HEK293 (cell line): ENCODE data around the gene ADSS1.

Experiments used
- CTCF ChIP-seq: fragments of 450-650 bp; formaldehyde crosslinking; IDR thresholded peaks from 2 replicates; pipeline ENCODE4 v1.5.1; 2016; ENCODE audit warnings: missing biosample characterization, missing genetic modification characterization
- REST ChIP-seq: fragments of 450-650 bp; formaldehyde crosslinking; IDR thresholded peaks from 2 replicates; pipeline ENCODE4 v1.5.1; 2016; ENCODE audit warnings: missing biosample characterization, missing genetic modification characterization
- ZNF24 ChIP-seq: fragments of 450-650 bp; formaldehyde crosslinking; IDR thresholded peaks from 2 replicates; pipeline ENCODE4 v1.5.1; 2016; ENCODE audit warnings: missing biosample characterization, missing genetic modification characterization

GRCh38 chr14:104675447-104675846 is 48.6 kb upstream of the ADSS1 start:
- TF ChIP-seq REST (tag by site-specific recombination) (no peak), CTCF (tag by site-specific recombination) (no peak), ZNF24 (tag by site-specific recombination) (no peak)
